Thyroid gland (tissue), 4 donors: ENCODE measurements around the gene PCDHB15.
"Not testable (repeated sequence)": the region's sequence is repeated elsewhere in the genome, so short reads cannot be mapped to it uniquely, and the experiment has no call there.

Experiments
- CTCF ChIP-seq, 6 experiments: fragments of 200-600 bp in 3 of 6; fragments of 450-650 bp in 3 of 6; sonication (generic) in 3 of 6; IDR thresholded peaks; one replicate each; pipeline ENCODE4 v1.5.1; 2016 to 2019; ENCODE audit warnings: antibody characterized with exemption in 6 of 6, mild to moderate bottlenecking in 2 of 6, inconsistent platforms in 1 of 6, moderate library complexity in 1 of 6
- POLR2A ChIP-seq, 2 donors: fragments of 450-650 bp; IDR thresholded peaks; one replicate each; pipeline ENCODE4 v1.6.1; 2017; ENCODE audit warnings: antibody characterized with exemption in 2 of 2, mild to moderate bottlenecking in 2 of 2, moderate library complexity in 1 of 2

GRCh38 chr5:141246971-141247370 lies 1.8 kb downstream of the PCDHB15 start:
- not testable (repeated sequence) for TF ChIP-seq POLR2A, CTCF (IDR thresholded peaks at IDR 0.05)
